ENCODE data around the gene KLHL40.

KLHL40 gene

GRCh38 chr3:42668413-42668760, 16.9 kb upstream of the KLHL40 start:
- in situ Hi-C loops (cut with MboI; ENCODE audit: low sequenced_read_pairs): no loop called here

- in situ Hi-C loops (cut with MboI; ENCODE audit: low sequenced_read_pairs): no loop called here
Observed at GRCh38 chr3:42668793-42669217, 16.5 kb upstream of the KLHL40 start.

- in situ Hi-C loops (cut with MboI; ENCODE audit: low sequenced_read_pairs): no loop called here
Observed at GRCh38 chr3:42670051-42670576, 15.2 kb upstream of the KLHL40 start.

GRCh38 chr3:42670670-42671069, 14.7 kb upstream of the KLHL40 start:
- in situ Hi-C loops (cut with MboI; ENCODE audit: low sequenced_read_pairs): no loop called here

GRCh38 chr3:42672515-42672914, 12.8 kb upstream of the KLHL40 start:
- in situ Hi-C loops (cut with MboI; ENCODE audit: low sequenced_read_pairs): no loop called here

- in situ Hi-C loops (cut with MboI; ENCODE audit: low sequenced_read_pairs): no loop called here
Observed at GRCh38 chr3:42673082-42673481, 12.3 kb upstream of the KLHL40 start.

GRCh38 chr3:42674146-42674545, 11.2 kb upstream of the KLHL40 start:
- in situ Hi-C loops (cut with MboI; ENCODE audit: low sequenced_read_pairs): no loop called here

GRCh38 chr3:42675909-42676308, 9.4 kb upstream of the KLHL40 start:
- in situ Hi-C loops (cut with MboI; ENCODE audit: low sequenced_read_pairs): no loop called here

- in situ Hi-C loops (cut with MboI; ENCODE audit: low sequenced_read_pairs): no loop called here
Observed at GRCh38 chr3:42678447-42678846, 6.9 kb upstream of the KLHL40 start.

GRCh38 chr3:42680271-42680670, 5.1 kb upstream of the KLHL40 start:
- in situ Hi-C loops (cut with MboI; ENCODE audit: low sequenced_read_pairs): no loop called here

- in situ Hi-C loops (cut with MboI; ENCODE audit: low sequenced_read_pairs): no loop called here
Observed at GRCh38 chr3:42680806-42681205, 4.5 kb upstream of the KLHL40 start.

GRCh38 chr3:42681361-42682038, 3.8 kb upstream of the KLHL40 start:
- in situ Hi-C loops (cut with MboI; ENCODE audit: low sequenced_read_pairs): no loop called here

- in situ Hi-C loops (cut with MboI; ENCODE audit: low sequenced_read_pairs): no loop called here
Observed at GRCh38 chr3:42682301-42683070, 2.9 kb upstream of the KLHL40 start.

- in situ Hi-C loops (cut with MboI; ENCODE audit: low sequenced_read_pairs): no loop called here
Observed at GRCh38 chr3:42683875-42684598, 1.3 kb upstream of the KLHL40 start.

- in situ Hi-C loops (cut with MboI; ENCODE audit: low sequenced_read_pairs): no loop called here
Observed at GRCh38 chr3:42684632-42685362, 540 bp upstream of the KLHL40 start.

- in situ Hi-C loops (cut with MboI; ENCODE audit: low sequenced_read_pairs): no loop called here
Observed at GRCh38 chr3:42685891-42686820, 819 bp downstream of the KLHL40 start.

GRCh38 chr3:42686832-42687650, 1.7 kb downstream of the KLHL40 start:
- in situ Hi-C loops (cut with MboI; ENCODE audit: low sequenced_read_pairs): no loop called here

- in situ Hi-C loops (cut with MboI; ENCODE audit: low sequenced_read_pairs): no loop called here
Observed at GRCh38 chr3:42688016-42688415, 2.7 kb downstream of the KLHL40 start.
